Progenitor cell of endocrine pancreas (in vitro differentiated cells): Measurements from ENCODE around the gene OXSM. TPM values are rescaled to one million over a fixed set of nuclear protein-coding genes. Genes with fewer than 3 reads are reported as not detected.

Source experiments
- DNase-seq: peaks from one replicate; pipeline ENCODE4 v3.0.0; 2021; ENCODE audit warnings: low spot score; ENCODE audit not compliant: unreplicated experiment
- H3K27ac Mint-ChIP-seq: 2 replicates; pipeline ENCODE4 v1.8.0; 2021; ENCODE audit warnings: mild to moderate bottlenecking, moderate library complexity, mixed read lengths
- H3K27me3 Mint-ChIP-seq: 2 replicates; pipeline ENCODE4 v1.8.0; 2021; ENCODE audit warnings: mixed read lengths
- H3K36me3 Mint-ChIP-seq: 2 replicates; pipeline ENCODE4 v1.8.0; 2022; ENCODE audit warnings: mixed read lengths; ENCODE audit not compliant: insufficient read depth
- H3K4me1 Mint-ChIP-seq: 2 replicates; pipeline ENCODE4 v1.8.0; 2021; ENCODE audit warnings: low read depth, mixed read lengths
- H3K4me3 Mint-ChIP-seq: 2 replicates; pipeline ENCODE4 v1.8.0; 2021; ENCODE audit warnings: low read depth, mild to moderate bottlenecking, moderate library complexity, mixed read lengths
- H3K9me3 Mint-ChIP-seq: 2 replicates; pipeline ENCODE4 v1.8.0; 2021; ENCODE audit warnings: low read depth, mixed read lengths
- total RNA-seq: library from RNA; stranded (reverse); gene quantifications from 2 replicates; pipeline ENCODE4 v1.2.1, GENCODE V29; 2021
- TF ChIP-seq, protein P1 (sequence below): fragments of 200-600 bp; sonication (generic); IDR thresholded peaks from one replicate; pipeline ENCODE4 v1.5.0; 2021; ENCODE audit warnings: antibody characterized with exemption, mild to moderate bottlenecking; ENCODE audit not compliant: unreplicated experiment

OXSM gene
- total RNA-seq, 1 donor from 2014 or later: 12.5 TPM

DNA sequence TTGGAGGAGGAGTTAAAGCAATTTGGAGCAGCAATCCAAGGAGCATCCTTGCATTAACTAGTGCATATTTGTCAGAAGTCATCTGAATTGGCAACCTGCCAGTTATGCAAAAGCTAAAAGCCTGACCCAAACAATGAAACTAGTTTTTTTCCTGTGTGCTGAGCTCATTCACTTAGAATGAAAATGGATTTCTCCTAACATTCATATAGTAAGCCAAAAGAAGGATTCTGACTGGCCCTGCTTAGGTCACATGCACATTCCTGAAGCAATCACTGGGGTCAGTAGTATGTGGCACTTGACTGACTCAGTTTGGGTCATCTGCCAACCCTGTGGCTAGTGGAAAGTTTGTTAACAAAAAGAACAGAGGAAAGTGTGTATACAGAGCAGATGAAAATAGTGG is 30.5 kb downstream of the OXSM start:
- Mint-ChIP-seq H3K27me3 (no peaks in the 10 kb centered on the region), H3K36me3 (no peaks in the 10 kb centered on the region), H3K4me3 (no peak overlapping the region), H3K27ac (no peak overlapping the region), H3K9me3 (no peaks in the 10 kb centered on the region), H3K4me1 (no peaks in the 10 kb centered on the region)
- no peak for DNase-seq
- TF ChIP-seq, protein P1, sequence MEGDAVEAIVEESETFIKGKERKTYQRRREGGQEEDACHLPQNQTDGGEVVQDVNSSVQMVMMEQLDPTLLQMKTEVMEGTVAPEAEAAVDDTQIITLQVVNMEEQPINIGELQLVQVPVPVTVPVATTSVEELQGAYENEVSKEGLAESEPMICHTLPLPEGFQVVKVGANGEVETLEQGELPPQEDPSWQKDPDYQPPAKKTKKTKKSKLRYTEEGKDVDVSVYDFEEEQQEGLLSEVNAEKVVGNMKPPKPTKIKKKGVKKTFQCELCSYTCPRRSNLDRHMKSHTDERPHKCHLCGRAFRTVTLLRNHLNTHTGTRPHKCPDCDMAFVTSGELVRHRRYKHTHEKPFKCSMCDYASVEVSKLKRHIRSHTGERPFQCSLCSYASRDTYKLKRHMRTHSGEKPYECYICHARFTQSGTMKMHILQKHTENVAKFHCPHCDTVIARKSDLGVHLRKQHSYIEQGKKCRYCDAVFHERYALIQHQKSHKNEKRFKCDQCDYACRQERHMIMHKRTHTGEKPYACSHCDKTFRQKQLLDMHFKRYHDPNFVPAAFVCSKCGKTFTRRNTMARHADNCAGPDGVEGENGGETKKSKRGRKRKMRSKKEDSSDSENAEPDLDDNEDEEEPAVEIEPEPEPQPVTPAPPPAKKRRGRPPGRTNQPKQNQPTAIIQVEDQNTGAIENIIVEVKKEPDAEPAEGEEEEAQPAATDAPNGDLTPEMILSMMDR: no peak

DNA sequence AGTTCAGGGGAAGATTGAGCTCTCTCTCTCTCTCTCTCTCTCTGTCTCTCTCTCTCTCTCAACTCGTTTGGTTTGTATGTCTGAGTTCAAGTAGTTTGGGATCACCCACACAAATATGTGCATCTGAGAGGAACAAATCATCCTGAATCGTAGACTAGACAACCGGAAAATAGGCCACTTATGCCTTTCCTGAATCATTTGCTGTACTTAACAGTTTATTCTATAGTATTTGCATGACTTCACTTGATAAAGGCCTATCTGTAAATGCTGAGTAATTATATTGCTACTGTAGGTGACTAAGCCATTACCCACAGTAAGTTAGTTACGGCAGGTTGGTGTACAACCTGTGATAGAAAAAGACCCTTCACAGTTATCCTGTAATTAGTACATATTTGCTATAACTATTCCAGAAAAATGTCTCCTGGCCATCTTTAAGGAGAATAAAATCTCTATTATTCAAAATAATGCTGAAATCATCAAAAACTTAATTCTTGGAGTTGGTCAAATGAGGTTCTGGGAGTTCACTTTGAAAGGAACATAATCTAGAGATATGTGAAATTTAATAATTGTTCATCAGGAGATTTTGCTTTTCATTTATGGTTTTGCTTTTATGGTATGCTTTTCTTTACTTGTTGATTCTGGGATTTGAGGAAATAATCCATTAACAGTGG is 31.1 kb downstream of the OXSM start:
- TF ChIP-seq, protein P1: no peak
- no peak overlapping the region for H3K27ac Mint-ChIP-seq
- H3K27me3 Mint-ChIP-seq: no peaks in the 10 kb centered on the region
- no peaks in the 10 kb centered on the region for H3K4me1 Mint-ChIP-seq
- no peaks in the 10 kb centered on the region for H3K36me3 Mint-ChIP-seq
- H3K4me3 Mint-ChIP-seq: no peak overlapping the region
- H3K9me3 Mint-ChIP-seq: no peaks in the 10 kb centered on the region
- DNase-seq: no peak

GRCh38 chr3:25821746-25822573 is 32.1 kb downstream of the OXSM start:
- no peaks in the 10 kb centered on the region for H3K27me3 Mint-ChIP-seq
- H3K27ac Mint-ChIP-seq: no peak overlapping the region
- no peak for DNase-seq
- no peaks in the 10 kb centered on the region for H3K9me3 Mint-ChIP-seq
- TF ChIP-seq, protein P1: no peak
- no peak overlapping the region for H3K4me3 Mint-ChIP-seq
- H3K4me1 Mint-ChIP-seq: no peaks in the 10 kb centered on the region
- H3K36me3 Mint-ChIP-seq: no peaks in the 10 kb centered on the region

- Mint-ChIP-seq H3K4me1 (no peaks in the 10 kb centered on the region), H3K27me3 (no peaks in the 10 kb centered on the region), H3K9me3 (no peaks in the 10 kb centered on the region), H3K4me3 (no peak overlapping the region), H3K36me3 (no peaks in the 10 kb centered on the region), H3K27ac (no peak overlapping the region)
- no peak for DNase-seq
- TF ChIP-seq, protein P1: no peak
These were observed 33.4 kb downstream of the OXSM start for GRCh38 chr3:25823314-25823713.

DNA sequence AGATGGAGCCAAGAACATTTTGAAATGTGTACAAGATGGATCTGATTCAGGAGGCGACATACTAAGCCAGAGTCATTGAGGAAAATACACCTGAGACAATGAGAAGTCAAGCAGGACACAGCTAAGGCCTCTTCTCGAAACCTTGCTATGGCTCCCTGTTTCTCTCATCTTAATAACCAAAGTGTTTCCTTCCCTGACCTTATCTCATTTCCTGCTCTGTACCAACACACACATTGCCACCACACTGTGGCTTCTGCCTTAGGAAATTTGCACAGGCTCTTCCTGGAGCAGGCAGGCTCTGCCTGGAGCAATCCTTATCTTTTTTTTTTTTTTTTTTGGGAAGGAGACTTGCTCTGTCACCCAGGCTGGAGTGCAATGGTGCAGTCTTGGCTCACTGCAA is 36.6 kb downstream of the OXSM start:
- DNase-seq: no peak
- TF ChIP-seq, protein P1: no peak
- Mint-ChIP-seq H3K27ac (no peak overlapping the region), H3K36me3 (no peaks in the 10 kb centered on the region), H3K4me3 (no peak overlapping the region), H3K9me3 (peaks cover 3% of the 10 kb centered on the region), H3K4me1 (peaks cover 1% of the 10 kb centered on the region), H3K27me3 (no peaks in the 10 kb centered on the region)
